H9 (cell line): ENCODE measurements around the gene GLOD4. TPM values are rescaled to one million over a fixed set of nuclear protein-coding genes. Genes with fewer than 3 reads are reported as not detected.

Source experiments
- DNase-seq: peaks from one replicate; pipeline ENCODE4 v3.0.0-alpha.2; 2017
- H2AFZ ChIP-seq: one replicate; pipeline ENCODE4 v1.6.1; 2013; ENCODE audit warnings: mild to moderate bottlenecking, low read length, control low read depth, moderate library complexity
- H2AK5ac ChIP-seq: 2 replicates; pipeline ENCODE4 v1.6.1; 2013; ENCODE audit warnings: low read length, control low read depth, mixed read lengths; ENCODE audit not compliant: insufficient read length
- H2BK120ac ChIP-seq: one replicate; pipeline ENCODE4 v1.6.1; 2013; ENCODE audit warnings: low read depth, mild to moderate bottlenecking, low read length, control low read depth, inconsistent platforms; ENCODE audit not compliant: poor library complexity, severe bottlenecking
- H2BK12ac ChIP-seq: 2 replicates; pipeline ENCODE4 v1.6.1; 2013; ENCODE audit warnings: low read length, control low read depth, mixed read lengths, low read depth; ENCODE audit not compliant: insufficient read length
- H2BK15ac ChIP-seq: 2 replicates; pipeline ENCODE4 v1.6.1; 2013; ENCODE audit warnings: low read depth, low read length, control low read depth
- H2BK20ac ChIP-seq: one replicate; pipeline ENCODE4 v1.6.1; 2013; ENCODE audit warnings: low read depth, mild to moderate bottlenecking, low read length, control low read depth, inconsistent platforms; ENCODE audit not compliant: poor library complexity, severe bottlenecking
- H2BK5ac ChIP-seq: 2 replicates; pipeline ENCODE4 v1.6.1; 2013; ENCODE audit warnings: low read length, control low read depth, mixed read lengths; ENCODE audit not compliant: insufficient read length
- H3K14ac ChIP-seq: 2 replicates; pipeline ENCODE4 v1.6.1; 2013; ENCODE audit warnings: low read length, control low read depth; ENCODE audit not compliant: insufficient read depth
- H3K18ac ChIP-seq: 2 replicates; pipeline ENCODE4 v1.6.1; 2013; ENCODE audit warnings: low read depth, mild to moderate bottlenecking, mixed read lengths, low read length, control low read depth; ENCODE audit not compliant: insufficient read length
- H3K23ac ChIP-seq: 2 replicates; pipeline ENCODE4 v1.6.1; 2013; ENCODE audit warnings: low read length, control low read depth, mixed read lengths, low read depth; ENCODE audit not compliant: insufficient read length
- H3K23me2 ChIP-seq: 2 replicates; pipeline ENCODE4 v1.6.1; 2013; ENCODE audit warnings: low read depth, mild to moderate bottlenecking, mixed read lengths, low read length, control low read depth; ENCODE audit not compliant: insufficient read length, poor library complexity, severe bottlenecking
- H3K27ac ChIP-seq: 2 replicates; pipeline ENCODE4 v1.5.1; 2013; ENCODE audit warnings: low read length, control low read depth, mixed read lengths, low read depth; ENCODE audit not compliant: insufficient read length
- H3K27me3 ChIP-seq: 2 replicates; pipeline ENCODE4 v1.6.1; 2013; ENCODE audit warnings: low read length, control low read depth, inconsistent platforms; ENCODE audit not compliant: insufficient read depth
- H3K4ac ChIP-seq: 2 replicates; pipeline ENCODE4 v1.6.1; 2013; ENCODE audit warnings: low read depth, mild to moderate bottlenecking, control low read depth, inconsistent platforms, low read length, moderate library complexity
- H3K4me1 ChIP-seq: 2 replicates; pipeline ENCODE4 v1.6.1; 2013; ENCODE audit warnings: low read length, control low read depth, inconsistent platforms; ENCODE audit not compliant: insufficient read depth
- H3K4me2 ChIP-seq: 2 replicates; pipeline ENCODE4 v1.6.1; 2013; ENCODE audit warnings: low read length, control low read depth, mixed read lengths; ENCODE audit not compliant: insufficient read length, insufficient read depth
- H3K56ac ChIP-seq: 2 replicates; pipeline ENCODE4 v1.6.1; 2013; ENCODE audit warnings: low read depth, mild to moderate bottlenecking, mixed read lengths, low read length, control low read depth; ENCODE audit not compliant: insufficient read length
- H3K79me1 ChIP-seq: 2 replicates; pipeline ENCODE4 v1.6.1; 2013; ENCODE audit warnings: low read depth, mild to moderate bottlenecking, moderate library complexity, low read length, control low read depth, inconsistent platforms; ENCODE audit not compliant: insufficient read depth, poor library complexity, severe bottlenecking
- H3K79me2 ChIP-seq: 2 replicates; pipeline ENCODE4 v1.6.1; 2013; ENCODE audit warnings: low read length, control low read depth, inconsistent platforms; ENCODE audit not compliant: insufficient read depth
- H3K9ac ChIP-seq: 2 replicates; pipeline ENCODE4 v1.6.1; 2013; ENCODE audit warnings: low read length, control low read depth, mixed read lengths; ENCODE audit not compliant: insufficient read length; ENCODE audit errors: extremely low read depth
- H3K9me3 ChIP-seq: one replicate; pipeline ENCODE4 v1.6.1; 2013; ENCODE audit warnings: low read depth, low read length, inconsistent platforms; ENCODE audit not compliant: control insufficient read depth
- H3T11ph ChIP-seq: one replicate; pipeline ENCODE4 v1.6.1; 2013; ENCODE audit warnings: mild to moderate bottlenecking, low read length, control low read depth, inconsistent platforms
- H4K20me1 ChIP-seq: one replicate; pipeline ENCODE4 v1.6.1; 2013; ENCODE audit not compliant: control insufficient read depth, insufficient read length, insufficient read depth
- H4K5ac ChIP-seq: 2 replicates; pipeline ENCODE4 v1.6.1; 2013; ENCODE audit warnings: low read depth, mild to moderate bottlenecking, mixed read lengths, low read length, control low read depth; ENCODE audit not compliant: insufficient read length
- H4K8ac ChIP-seq: replicated peaks from 2 replicates; pipeline ENCODE4 v1.6.1; 2013; ENCODE audit warnings: low read length, control low read depth, mixed read lengths, low read depth; ENCODE audit not compliant: insufficient read length
- H4K91ac ChIP-seq: 2 replicates; pipeline ENCODE4 v1.6.1; 2013; ENCODE audit warnings: low read depth, mild to moderate bottlenecking, moderate library complexity, mixed read lengths, low read length, control low read depth; ENCODE audit not compliant: insufficient read length
- H3K27ac Mint-ChIP-seq, 3 experiments: 2 replicates in 2 of 3; 3 replicates in 1 of 3; pipeline ENCODE4 v1.8.0; 2020 to 2021; ENCODE audit warnings: mixed read lengths in 3 of 3, mild to moderate bottlenecking in 1 of 3, moderate library complexity in 1 of 3
- H3K27me3 Mint-ChIP-seq: 2 replicates; pipeline ENCODE4 v1.8.0; 2021; ENCODE audit warnings: low read depth, mild to moderate bottlenecking, moderate library complexity, mixed read lengths
- H3K36me3 Mint-ChIP-seq, 3 experiments: 2 replicates in 2 of 3; 3 replicates in 1 of 3; pipeline ENCODE4 v1.8.0; 2020 to 2021; ENCODE audit warnings: low read depth in 3 of 3, mixed read lengths in 3 of 3; ENCODE audit not compliant: insufficient read depth in 1 of 3
- H3K4me1 Mint-ChIP-seq, 2 experiments: 2 replicates each; pipeline ENCODE4 v1.8.0; 2020; ENCODE audit warnings: mixed read lengths in 2 of 2
- H3K4me3 Mint-ChIP-seq, 2 experiments: 2 replicates in 1 of 2; 3 replicates in 1 of 2; pipeline ENCODE4 v1.8.0; 2020 to 2021; ENCODE audit warnings: mild to moderate bottlenecking in 2 of 2, mixed read lengths in 2 of 2, moderate library complexity in 1 of 2
- H3K9me3 Mint-ChIP-seq, 2 experiments: 2 replicates in 1 of 2; 3 replicates in 1 of 2; pipeline ENCODE4 v1.8.0; 2020; ENCODE audit warnings: mild to moderate bottlenecking in 2 of 2, mixed read lengths in 2 of 2, moderate library complexity in 1 of 2
- CTCF ChIP-seq: fragments of 200-600 bp; sonication (generic); conservative IDR thresholded peaks from 3 replicates; pipeline ENCODE4 v1.8.0; 2021; ENCODE audit warnings: antibody characterized with exemption, mild to moderate bottlenecking
- WGBS: extraction: QIAGEN DNeasy Blood & Tissue Kit; methylation state at CpG from one replicate; pipeline ENCODE4 v1.1.7; 2013; ENCODE audit warnings: missing lambda C conversion rate, low lambda C conversion rate, mixed read lengths; ENCODE audit not compliant: insufficient read length; ENCODE audit errors: extremely low coverage; 5-methylcytosine and 5-hydroxymethylcytosine counted together
- total RNA-seq: library from RNA; stranded (reverse); gene quantifications from 2 replicates; pipeline ENCODE4 v1.2.1, GENCODE V29; 2021

The GLOD4 gene
- total RNA-seq, 1 experiment from 2014 or later, result 106 TPM

- no peak overlapping the region; the same call in 1 of the 2 replicates for H3K14ac ChIP-seq
- no peak overlapping the region for H3K4me3 Mint-ChIP-seq
- H3K27me3 ChIP-seq, result no peaks in the 10 kb centered on the region
- no peaks in the 10 kb centered on the region for H3K9me3 ChIP-seq
- no peaks in the 10 kb centered on the region for H4K20me1 ChIP-seq
- no peak for DNase-seq
- H3K9ac ChIP-seq, result no peak overlapping the region
- H2BK15ac ChIP-seq, result no peak overlapping the region
- no peaks in the 10 kb centered on the region for H3K23me2 ChIP-seq
- H3K27ac ChIP-seq, result no peak overlapping the region
- H3K79me1 ChIP-seq, result peaks cover 3% of the 10 kb centered on the region
- H2BK12ac ChIP-seq, result no peak overlapping the region
- no peak overlapping the region for H2BK120ac ChIP-seq
- no peaks in the 10 kb centered on the region for H3K27me3 Mint-ChIP-seq
- no peaks in the 10 kb centered on the region for H3K4me1 Mint-ChIP-seq
- H3K4me2 ChIP-seq, result no peak overlapping the region
- no CpG with 5 or more reads among the region's 21 CpGs for WGBS
- no peak overlapping the region for H2BK20ac ChIP-seq
- no peak overlapping the region for H3K4ac ChIP-seq
- no peak overlapping the region for H4K8ac ChIP-seq
- H4K91ac ChIP-seq, result no peak overlapping the region
- no peaks in the 10 kb centered on the region for H3K79me2 ChIP-seq
- H3T11ph ChIP-seq, result no peak overlapping the region
- no peak overlapping the region for H2BK5ac ChIP-seq
- H3K27ac Mint-ChIP-seq, result peak overlapping the region in 1 of 3 experiments; percentile 75; a peak in 2 of 7 replicates
- H4K5ac ChIP-seq, result no peak overlapping the region
- H3K36me3 Mint-ChIP-seq, result peaks cover 25 to 40% (median 37%) of the 10 kb centered on the region in 3 experiments
- H3K56ac ChIP-seq, result no peak overlapping the region
- no peaks in the 10 kb centered on the region for H3K4me1 ChIP-seq
- no peak overlapping the region for H3K23ac ChIP-seq
- no peaks in the 10 kb centered on the region; a peak in 1 of 5 replicates for H3K9me3 Mint-ChIP-seq
- no peak overlapping the region for H2AK5ac ChIP-seq
- no peak for TF ChIP-seq CTCF
- no peak overlapping the region for H3K18ac ChIP-seq
- H2AFZ ChIP-seq, result no peak overlapping the region
These were observed 44.7 kb upstream of the GLOD4 start for GRCh38 chr17:826778-827177.
